ENCODE data around the gene EPHA4. TPM values are rescaled to one million over a fixed set of nuclear protein-coding genes. Genes with fewer than 3 reads are reported as not detected.

Gene EPHA4
- total RNA-seq (2022) (2.8 and 3.2 TPM in 2 replicates), Bru-seq, nascent RNA (percentile 38 among the genes with signal in this experiment), BruChase-seq, experiment 1, labeled RNA remaining after a 6-hour chase (percentile 27 among the genes with signal in this experiment), BruChase-seq, experiment 2, labeled RNA remaining after a 2-hour chase (percentile 31 among the genes with signal in this experiment)
- long read RNA-seq, result 0 reads

GRCh38 chr2:221572219-221572820 lies at the start of gene EPHA4:
EPHA4 (minus strand) TSS chr2:221572304; CDS start chr2:221572248, 56 bp downstream.
- peak; percentile 92 for DNase-seq
- H3K27ac Mint-ChIP-seq (ENCODE audit: unreplicated experiment), result peak within 1 kb of the TSS; percentile 90
- no TSS peak for BruUV-seq (replicated peaks)
- CTCF ChIA-PET, result interaction anchor here (1.9 kb wide), 1 partner anchor 128 kb away, joined by 6 read pairs; no protein-coding TSS in a partner anchor
- H3K4me1 Mint-ChIP-seq (ENCODE audit: low read depth, unreplicated experiment), result peaks cover 23% of the 10 kb centered on the region
- intact Hi-C loops (cut with micrococcal nuclease; ENCODE audit: unreplicated experiment), result loop anchor here (5.0 to 10.0 kb wide), 3 partner anchors 140 to 400 kb away; no protein-coding TSS in a partner anchor
- H3K9me3 Mint-ChIP-seq (ENCODE audit: low read depth, unreplicated experiment), result no peaks in the 10 kb centered on the region
- peak within 1 kb of the TSS; percentile 99 for H3K4me3 Mint-ChIP-seq (ENCODE audit: low read depth, unreplicated experiment)
- peaks cover 36% of the 10 kb centered on the region for H3K36me3 Mint-ChIP-seq (ENCODE audit: insufficient read depth, unreplicated experiment)
- peaks cover 28% of the 10 kb centered on the region for H3K27me3 Mint-ChIP-seq (ENCODE audit: unreplicated experiment)
- TF ChIP-seq CTCF (IDR thresholded peaks at IDR 0.05; ENCODE audit: unreplicated experiment), result peak; percentile 26

GRCh38 chr2:221618007-221618406 lies 45.9 kb upstream of the EPHA4 start:
- no peaks in the 10 kb centered on the region for H3K36me3 Mint-ChIP-seq (ENCODE audit: insufficient read depth, unreplicated experiment)
- CTCF ChIA-PET, result no interaction called here
- TF ChIP-seq CTCF (IDR thresholded peaks at IDR 0.05; ENCODE audit: unreplicated experiment), result no peak
- no TSS peak for BruUV-seq (replicated peaks)
- H3K27ac Mint-ChIP-seq (ENCODE audit: unreplicated experiment), result no peak overlapping the region
- no peaks in the 10 kb centered on the region for H3K4me1 Mint-ChIP-seq (ENCODE audit: low read depth, unreplicated experiment)
- no peak for DNase-seq
- H3K27me3 Mint-ChIP-seq (ENCODE audit: unreplicated experiment), result no peaks in the 10 kb centered on the region
- no peak overlapping the region for H3K4me3 Mint-ChIP-seq (ENCODE audit: low read depth, unreplicated experiment)
- no peaks in the 10 kb centered on the region for H3K9me3 Mint-ChIP-seq (ENCODE audit: low read depth, unreplicated experiment)
- intact Hi-C loops (cut with micrococcal nuclease; ENCODE audit: unreplicated experiment), result no loop called here

- Mint-ChIP-seq H3K36me3 (ENCODE audit: insufficient read depth, unreplicated experiment) (no peaks in the 10 kb centered on the region), H3K27ac (ENCODE audit: unreplicated experiment) (no peak overlapping the region), H3K4me1 (ENCODE audit: low read depth, unreplicated experiment) (no peaks in the 10 kb centered on the region), H3K27me3 (ENCODE audit: unreplicated experiment) (no peaks in the 10 kb centered on the region), H3K9me3 (ENCODE audit: low read depth, unreplicated experiment) (peaks cover 5% of the 10 kb centered on the region), H3K4me3 (ENCODE audit: low read depth, unreplicated experiment) (no peak overlapping the region)
- TF ChIP-seq CTCF (IDR thresholded peaks at IDR 0.05; ENCODE audit: unreplicated experiment), result no peak
- CTCF ChIA-PET, result no interaction called here
- no peak for DNase-seq
- no TSS peak for BruUV-seq (replicated peaks)
- intact Hi-C loops (cut with micrococcal nuclease; ENCODE audit: unreplicated experiment), result no loop called here
Observed at GRCh38 chr2:221616561-221616960, 44.5 kb upstream of the EPHA4 start.

- no peaks in the 10 kb centered on the region for H3K4me1 Mint-ChIP-seq (ENCODE audit: low read depth, unreplicated experiment)
- peaks cover 5% of the 10 kb centered on the region for H3K9me3 Mint-ChIP-seq (ENCODE audit: low read depth, unreplicated experiment)
- no peak overlapping the region for H3K27ac Mint-ChIP-seq (ENCODE audit: unreplicated experiment)
- no peak overlapping the region for H3K4me3 Mint-ChIP-seq (ENCODE audit: low read depth, unreplicated experiment)
- DNase-seq, result no peak
- CTCF ChIA-PET, result no interaction called here
- no peaks in the 10 kb centered on the region for H3K27me3 Mint-ChIP-seq (ENCODE audit: unreplicated experiment)
- TF ChIP-seq CTCF (IDR thresholded peaks at IDR 0.05; ENCODE audit: unreplicated experiment), result no peak
- no peaks in the 10 kb centered on the region for H3K36me3 Mint-ChIP-seq (ENCODE audit: insufficient read depth, unreplicated experiment)
- no TSS peak for BruUV-seq (replicated peaks)
- intact Hi-C loops (cut with micrococcal nuclease; ENCODE audit: unreplicated experiment), result no loop called here
Observed at GRCh38 chr2:221614274-221614673, 42.2 kb upstream of the EPHA4 start.
